Skeletal muscle tissue (tissue), 4 donors: ENCODE results near the gene KIF1B. TPM values are rescaled to one million over a fixed set of nuclear protein-coding genes. Genes with fewer than 3 reads are reported as not detected.
"Not testable (repeated sequence)": the region's sequence is repeated elsewhere in the genome, so short reads cannot be mapped to it uniquely, and the experiment has no call there.

Experiments
- H3K27ac ChIP-seq: one replicate; pipeline ENCODE4 v1.7.0; 2013; ENCODE audit warnings: mild to moderate bottlenecking, low read depth, low read length, inconsistent platforms
- H3K27me3 ChIP-seq, 3 donors: one replicate each; pipeline ENCODE4 v1.7.0; 2013; ENCODE audit warnings: low read length in 3 of 3; ENCODE audit not compliant: control insufficient read depth in 3 of 3, insufficient read depth in 3 of 3
- H3K36me3 ChIP-seq, 3 donors: one replicate each; pipeline ENCODE4 v1.7.0; 2013; ENCODE audit warnings: low read length in 3 of 3; ENCODE audit not compliant: control insufficient read depth in 3 of 3, insufficient read depth in 3 of 3
- H3K4me1 ChIP-seq, 3 donors: one replicate each; pipeline ENCODE4 v1.7.0; 2013; ENCODE audit warnings: low read length in 3 of 3, mild to moderate bottlenecking in 3 of 3; ENCODE audit not compliant: control insufficient read depth in 3 of 3, insufficient read depth in 3 of 3
- H3K4me3 ChIP-seq, 3 donors: one replicate each; pipeline ENCODE4 v1.7.0; 2013; ENCODE audit warnings: low read length in 3 of 3
- H3K9ac ChIP-seq, 3 donors: one replicate each; pipeline ENCODE4 v1.7.0; 2013; ENCODE audit warnings: low read length in 3 of 3, mild to moderate bottlenecking in 3 of 3, moderate library complexity in 2 of 3, low read depth in 1 of 3
- H3K9me3 ChIP-seq, 3 donors: one replicate each; pipeline ENCODE4 v1.7.0; 2013; ENCODE audit warnings: low read length in 3 of 3; ENCODE audit not compliant: control insufficient read depth in 3 of 3
- total RNA-seq: library from RNA; depleted of rRNA; stranded (reverse); fragments of >200 nt; gene quantifications from one replicate; pipeline ENCODE4 v1.2.3, GENCODE V29; 2014
- donor health status: Osteomylitis.

The KIF1B gene
- total RNA-seq, 1 donor from 2014 or later: 127 TPM

- Histone ChIP-seq H3K36me3 (no peaks in the 10 kb centered on the region), H3K27ac (peak overlapping the region; percentile 100), H3K9me3 (no peaks in the 10 kb centered on the region), H3K4me3 (peak overlapping the region; percentile 80 to 88 (median 85)), H3K27me3 (no peaks in the 10 kb centered on the region), H3K9ac (peak overlapping the region; percentile 90 to 94 (median 94)), H3K4me1 (peaks cover 22% of the 10 kb centered on the region in 3 donors)
Measured at GRCh38 chr1:10209590-10209904, 823 bp upstream of the KIF1B start.

GRCh38 chr1:10210841-10211804 lies 753 bp downstream of the KIF1B start:
- no peaks in the 10 kb centered on the region for H3K27me3 ChIP-seq
- H3K4me3 ChIP-seq: peak overlapping the region; percentile 93 to 97 (median 97)
- H3K27ac ChIP-seq: peak overlapping the region; percentile 100
- no peaks in the 10 kb centered on the region for H3K36me3 ChIP-seq
- H3K9me3 ChIP-seq: no peaks in the 10 kb centered on the region
- peaks cover 23 to 30% (median 24%) of the 10 kb centered on the region in 3 donors for H3K4me1 ChIP-seq
- H3K9ac ChIP-seq: peak overlapping the region; percentile 100

- Histone ChIP-seq H3K4me1 (peaks cover 30 to 38% (median 30%) of the 10 kb centered on the region in 3 donors), H3K9ac (peak overlapping the region; percentile 100), H3K4me3 (peak overlapping the region; percentile 93 to 97 (median 97)), H3K36me3 (no peaks in the 10 kb centered on the region), H3K27me3 (no peaks in the 10 kb centered on the region), H3K9me3 (no peaks in the 10 kb centered on the region), H3K27ac (peak overlapping the region; percentile 100)
Measured at GRCh38 chr1:10211805-10212410, 1.5 kb downstream of the KIF1B start.

- Histone ChIP-seq H3K27ac (peak overlapping the region; percentile 100), H3K4me3 (peak overlapping the region; percentile 93 to 97 (median 97)), H3K9me3 (no peaks in the 10 kb centered on the region), H3K4me1 (peaks cover 34 to 44% (median 35%) of the 10 kb centered on the region in 3 donors), H3K36me3 (no peaks in the 10 kb centered on the region), H3K9ac (peak overlapping the region; percentile 100), H3K27me3 (no peaks in the 10 kb centered on the region)
Measured at GRCh38 chr1:10212476-10212875, 2.1 kb downstream of the KIF1B start.

- H3K4me3 ChIP-seq: peak overlapping the region; percentile 33 to 37 (median 33)
- H3K9ac ChIP-seq: peak overlapping the region; percentile 54 to 100 (median 71)
- no peaks in the 10 kb centered on the region for H3K27me3 ChIP-seq
- H3K9me3 ChIP-seq: no peaks in the 10 kb centered on the region
- peak overlapping the region; percentile 100 for H3K27ac ChIP-seq
- no peaks in the 10 kb centered on the region for H3K36me3 ChIP-seq
- H3K4me1 ChIP-seq: peaks cover 42 to 51% (median 43%) of the 10 kb centered on the region in 3 donors
Measured at GRCh38 chr1:10213186-10213705, 2.9 kb downstream of the KIF1B start.

- Histone ChIP-seq H3K4me1 (peaks cover 48 to 56% (median 49%) of the 10 kb centered on the region in 3 donors), H3K36me3 (no peaks in the 10 kb centered on the region), H3K9me3 (no peaks in the 10 kb centered on the region), H3K9ac (peak overlapping the region; percentile 55 to 74 (median 58)), H3K27me3 (no peaks in the 10 kb centered on the region), H3K27ac (peak overlapping the region; percentile 41), H3K4me3 (peak overlapping the region; percentile 6 to 25 (median 16))
Measured at GRCh38 chr1:10216090-10216749, 5.8 kb downstream of the KIF1B start.

DNA sequence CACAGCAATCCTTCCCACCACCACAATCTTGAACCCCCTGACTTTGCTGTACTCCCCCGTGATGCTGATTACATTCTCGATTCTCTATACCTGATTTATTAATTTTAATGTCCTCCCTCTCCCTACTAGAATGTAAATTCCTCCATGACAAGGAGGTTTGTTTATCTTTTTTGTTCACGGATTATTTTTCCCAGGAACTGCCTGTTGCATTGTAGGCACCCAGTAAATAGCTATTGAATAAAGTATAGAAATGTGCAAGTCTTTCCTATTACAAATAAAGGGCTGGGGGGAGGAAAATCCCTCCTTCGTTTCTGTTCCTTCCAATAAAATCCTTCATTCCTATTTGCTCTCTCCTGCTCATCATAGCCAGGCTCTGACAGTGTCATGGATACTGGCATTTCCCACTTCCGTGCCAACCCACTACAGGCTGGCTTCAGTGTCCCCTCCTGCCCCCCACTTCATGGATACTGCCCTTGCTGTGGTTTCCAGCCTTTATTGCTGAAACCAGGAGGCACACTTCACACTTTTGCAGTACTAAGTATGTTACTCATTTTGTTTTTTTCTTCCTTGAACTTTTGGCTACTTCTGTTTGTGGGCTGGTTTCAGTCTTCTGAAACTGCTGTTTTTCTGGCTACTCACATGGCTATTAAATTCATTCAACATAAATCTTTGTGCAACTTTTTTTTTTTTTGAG lies 7.5 kb downstream of the KIF1B start:
- peak overlapping the region in 2 of 3 donors; percentile 1 to 25 for H3K4me3 ChIP-seq
- peak overlapping the region; percentile 41 for H3K27ac ChIP-seq
- H3K27me3 ChIP-seq: no peaks in the 10 kb centered on the region
- H3K9me3 ChIP-seq: no peaks in the 10 kb centered on the region
- H3K9ac ChIP-seq: peak overlapping the region in 2 of 3 donors; percentile 3 to 50
- H3K36me3 ChIP-seq: no peaks in the 10 kb centered on the region
- peaks cover 41 to 55% (median 42%) of the 10 kb centered on the region in 3 donors for H3K4me1 ChIP-seq

- Histone ChIP-seq H3K36me3 (no peaks in the 10 kb centered on the region), H3K4me1 (peaks cover 40 to 60% (median 44%) of the 10 kb centered on the region in 3 donors), H3K9ac (no peak overlapping the region), H3K4me3 (no peak overlapping the region), H3K27ac (peak overlapping the region; percentile 19), H3K9me3 (no peaks in the 10 kb centered on the region), H3K27me3 (no peaks in the 10 kb centered on the region)
Measured at GRCh38 chr1:10220200-10220599, 9.8 kb downstream of the KIF1B start.

GRCh38 chr1:10220657-10221056 lies 10.3 kb downstream of the KIF1B start:
- peaks cover 43 to 62% (median 44%) of the 10 kb centered on the region in 3 donors for H3K4me1 ChIP-seq
- H3K9ac ChIP-seq: not testable (repeated sequence)

More at GRCh38 chr1:10220657-10221056, 10.3 kb downstream of the KIF1B start:
- not testable (repeated sequence) for H3K4me3 ChIP-seq, H3K27me3 ChIP-seq, H3K36me3 ChIP-seq, H3K9me3 ChIP-seq
- peak overlapping the region; percentile 19 for H3K27ac ChIP-seq
